WTC11 (cell line): ENCODE measurements around the gene TNRC18. TPM values are rescaled to one million over a fixed set of nuclear protein-coding genes. Genes with fewer than 3 reads are reported as not detected.

Experiments
- ATAC-seq: fragments of 200-7000 bp; cut with Tn5 transposase; 2 replicates; pipeline ENCODE4 v1.10.0; 2021; ENCODE audit warnings: mild to moderate bottlenecking, moderate library complexity
- CTCF ChIA-PET: fragments of 300-600 bp; sonication (Branson Sonifier 250); formaldehyde crosslinking; loops from one replicate; lab custom pipeline; 2021; ENCODE audit warnings: antibody characterized with exemption; lab: Charles Lee
- POLR2A ChIA-PET: fragments of 350-600 bp; sonication (Branson Sonifier 250); formaldehyde crosslinking; loops from one replicate; lab custom pipeline; 2021; ENCODE audit warnings: antibody characterized with exemption; lab: Charles Lee
- DNase-seq: peaks from one replicate; pipeline ENCODE4 v3.0.0; 2021; ENCODE audit warnings: low spot score
- H3K27ac Mint-ChIP-seq: 2 replicates; pipeline ENCODE4 v1.8.0; 2021; ENCODE audit warnings: mixed read lengths
- H3K27me3 Mint-ChIP-seq: 2 replicates; pipeline ENCODE4 v1.8.0; 2021; ENCODE audit warnings: low read depth, mild to moderate bottlenecking, moderate library complexity, mixed read lengths
- H3K36me3 Mint-ChIP-seq: 2 replicates; pipeline ENCODE4 v1.8.0; 2021; ENCODE audit warnings: mixed read lengths
- H3K4me1 Mint-ChIP-seq: 2 replicates; pipeline ENCODE4 v1.8.0; 2022; ENCODE audit warnings: mixed read lengths
- H3K4me3 Mint-ChIP-seq: 2 replicates; pipeline ENCODE4 v1.8.0; 2021; ENCODE audit warnings: mild to moderate bottlenecking, moderate library complexity, mixed read lengths
- H3K9me3 Mint-ChIP-seq: 2 replicates; pipeline ENCODE4 v1.8.0; 2021; ENCODE audit warnings: mixed read lengths
- ATF1 ChIP-seq: sonication (generic); formaldehyde crosslinking; IDR thresholded peaks from 2 replicates; pipeline ENCODE4 v1.8.1; 2023; ENCODE audit warnings: mild to moderate bottlenecking, moderate library complexity, missing genetic modification reagents
- CREM ChIP-seq: sonication (generic); formaldehyde crosslinking; IDR thresholded peaks from 2 replicates; pipeline ENCODE4 v1.8.1; 2022; ENCODE audit warnings: mild to moderate bottlenecking, missing genetic modification reagents, moderate library complexity
- EMX1 ChIP-seq: fragments of 250-450 bp; sonication (Bioruptor Pico); IDR thresholded peaks from 2 replicates; pipeline ENCODE4 v1.8.0; 2021; ENCODE audit warnings: mild to moderate bottlenecking
- FOXJ3 ChIP-seq: sonication (generic); formaldehyde crosslinking; IDR thresholded peaks from 2 replicates; pipeline ENCODE4 v1.9.0; 2021; ENCODE audit warnings: missing genetic modification reagents, mild to moderate bottlenecking, borderline replicate concordance
- GTF2I ChIP-seq: fragments of 250-450 bp; sonication (Bioruptor Pico); conservative IDR thresholded peaks from 2 replicates; pipeline ENCODE4 v1.4.0; 2021; ENCODE audit warnings: mild to moderate bottlenecking
- MXD4 ChIP-seq: fragments of 250-450 bp; sonication (Bioruptor Pico); IDR thresholded peaks from 2 replicates; pipeline ENCODE4 v1.8.0; 2021; ENCODE audit warnings: mild to moderate bottlenecking, moderate library complexity, borderline replicate concordance
- SP1 ChIP-seq: sonication (generic); formaldehyde crosslinking; conservative IDR thresholded peaks from 2 replicates; pipeline ENCODE4 v1.8.1; 2022; ENCODE audit warnings: missing genetic modification reagents
- TEAD4 ChIP-seq: sonication (generic); formaldehyde crosslinking; IDR thresholded peaks from 2 replicates; pipeline ENCODE4 v1.8.0; 2022; ENCODE audit warnings: mild to moderate bottlenecking, missing genetic modification reagents
- ZBTB21 ChIP-seq: sonication (generic); formaldehyde crosslinking; IDR thresholded peaks from 2 replicates; pipeline ENCODE4 v1.8.1; 2023; ENCODE audit warnings: mild to moderate bottlenecking, missing genetic modification reagents, borderline replicate concordance
- ZNF121 ChIP-seq: sonication (generic); formaldehyde crosslinking; IDR thresholded peaks from 2 replicates; pipeline ENCODE4 v1.8.0; 2023; ENCODE audit warnings: missing genetic modification reagents
- ZNF219 ChIP-seq: sonication (generic); formaldehyde crosslinking; IDR thresholded peaks from 2 replicates; pipeline ENCODE4 v1.8.0; 2023; ENCODE audit warnings: missing genetic modification reagents, mild to moderate bottlenecking, borderline replicate concordance
- ZNF317 ChIP-seq: sonication (generic); formaldehyde crosslinking; IDR thresholded peaks from 2 replicates; pipeline ENCODE4 v1.8.1; 2023; ENCODE audit warnings: low read depth, mild to moderate bottlenecking, moderate library complexity, missing genetic modification reagents, borderline replicate concordance
- total RNA-seq: library from RNA; stranded (reverse); gene quantifications from 3 replicates; pipeline ENCODE4 v1.2.3, GENCODE V29; 2021
- TF ChIP-seq, protein P1 (sequence below): fragments of 250-450 bp; sonication (Bioruptor Pico); conservative IDR thresholded peaks from 2 replicates; pipeline ENCODE4 v1.9.0; 2021; ENCODE audit warnings: mild to moderate bottlenecking
- TF ChIP-seq, protein P2 (sequence below): sonication (generic); formaldehyde crosslinking; IDR thresholded peaks from 2 replicates; pipeline ENCODE4 v1.8.1; 2023; ENCODE audit warnings: mild to moderate bottlenecking, missing genetic modification reagents
- TF ChIP-seq, protein P3 (sequence below): sonication (generic); formaldehyde crosslinking; IDR thresholded peaks from 2 replicates; pipeline ENCODE4 v1.8.1; 2022; ENCODE audit warnings: mild to moderate bottlenecking, moderate library complexity, missing genetic modification reagents
- TF ChIP-seq, protein P4 (sequence below): fragments of 250-450 bp; sonication (Bioruptor Pico); IDR thresholded peaks from 2 replicates; pipeline ENCODE4 v1.8.0; 2021; ENCODE audit warnings: mild to moderate bottlenecking
- TF ChIP-seq, protein P5 (sequence below): sonication (generic); formaldehyde crosslinking; IDR thresholded peaks from 2 replicates; pipeline ENCODE4 v1.8.1; 2022; ENCODE audit warnings: mild to moderate bottlenecking, missing genetic modification reagents, moderate library complexity, borderline replicate concordance
- TF ChIP-seq, protein P6 (sequence below): fragments of 250-450 bp; sonication (Bioruptor Pico); IDR thresholded peaks from 2 replicates; pipeline ENCODE4 v1.9.0; 2021; ENCODE audit warnings: moderate library complexity, mild to moderate bottlenecking, inconsistent platforms, borderline replicate concordance
- TF ChIP-seq, protein P7 (sequence below): sonication (generic); formaldehyde crosslinking; conservative IDR thresholded peaks from 2 replicates; pipeline ENCODE4 v1.8.1; 2022; ENCODE audit warnings: mild to moderate bottlenecking, missing genetic modification reagents

Gene TNRC18
- total RNA-seq, 1 experiment from 2014 or later: 55.0 TPM

DNA sequence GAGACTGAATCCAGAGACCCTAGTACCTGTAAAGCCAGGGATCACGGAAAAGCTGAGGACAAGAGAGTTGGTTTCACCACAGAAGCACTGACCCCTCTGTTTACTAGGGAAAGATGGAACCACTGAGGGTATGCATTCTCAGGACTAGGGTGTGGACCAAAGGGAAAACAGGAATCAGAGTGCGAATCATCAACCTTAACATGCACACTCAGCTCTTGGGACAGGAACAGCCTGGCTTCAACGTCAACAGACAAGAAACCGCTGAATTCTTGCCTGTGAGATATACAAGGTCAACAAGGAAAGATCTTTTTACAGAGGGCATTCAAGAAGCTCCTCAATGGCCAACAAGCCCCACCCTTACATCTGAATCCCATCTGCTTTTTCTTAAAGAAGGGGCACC lies 14.9 kb downstream of the TNRC18 start:
- no peak for ATAC-seq
- Mint-ChIP-seq H3K9me3 (peaks cover 7% of the 10 kb centered on the region), H3K27ac (no peak overlapping the region), H3K27me3 (peaks cover 59% of the 10 kb centered on the region), H3K36me3 (peaks cover 6% of the 10 kb centered on the region; the same call in 1 of the 2 replicates), H3K4me3 (no peak overlapping the region), H3K4me1 (peaks cover 39% of the 10 kb centered on the region)
- TF ChIP-seq, protein P1, sequence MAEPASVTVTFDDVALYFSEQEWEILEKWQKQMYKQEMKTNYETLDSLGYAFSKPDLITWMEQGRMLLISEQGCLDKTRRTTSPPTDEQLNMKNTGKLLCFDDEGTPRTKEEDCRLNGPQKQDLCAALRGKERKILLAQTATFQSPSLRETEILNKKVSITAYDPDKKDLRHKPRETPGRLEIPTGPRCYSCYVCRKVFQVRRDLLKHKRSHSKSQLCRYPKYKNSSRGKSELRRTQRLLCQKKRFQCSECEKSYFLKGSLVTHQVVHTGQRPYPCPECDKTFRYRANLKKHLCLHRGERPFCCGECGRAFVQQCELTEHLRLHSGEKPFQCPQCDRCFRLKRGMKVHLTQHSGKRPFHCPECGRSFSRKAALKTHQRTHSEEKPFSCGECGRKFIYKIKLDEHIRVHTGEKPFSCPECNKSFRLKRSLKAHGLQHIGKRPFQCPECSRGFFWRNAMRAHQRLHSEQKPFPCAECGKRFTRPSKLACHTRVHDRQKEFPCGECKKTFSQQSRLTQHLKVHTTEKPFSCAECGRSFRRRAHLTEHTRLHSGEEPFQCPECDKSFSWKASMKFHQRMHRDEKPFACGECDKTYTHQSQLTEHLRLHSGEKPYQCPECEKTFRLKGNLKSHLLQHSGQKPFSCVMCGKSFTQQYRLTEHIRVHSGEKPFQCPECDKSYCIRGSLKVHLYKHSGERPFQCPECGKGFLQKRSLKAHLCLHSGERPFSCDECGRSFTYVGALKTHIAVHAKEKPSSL: no peak
- no peak for TF ChIP-seq ZNF219 (CRISPR knock-in tag)
- TF ChIP-seq GTF2I (CRISPR knock-in tag): no peak
- TF ChIP-seq, protein P2, sequence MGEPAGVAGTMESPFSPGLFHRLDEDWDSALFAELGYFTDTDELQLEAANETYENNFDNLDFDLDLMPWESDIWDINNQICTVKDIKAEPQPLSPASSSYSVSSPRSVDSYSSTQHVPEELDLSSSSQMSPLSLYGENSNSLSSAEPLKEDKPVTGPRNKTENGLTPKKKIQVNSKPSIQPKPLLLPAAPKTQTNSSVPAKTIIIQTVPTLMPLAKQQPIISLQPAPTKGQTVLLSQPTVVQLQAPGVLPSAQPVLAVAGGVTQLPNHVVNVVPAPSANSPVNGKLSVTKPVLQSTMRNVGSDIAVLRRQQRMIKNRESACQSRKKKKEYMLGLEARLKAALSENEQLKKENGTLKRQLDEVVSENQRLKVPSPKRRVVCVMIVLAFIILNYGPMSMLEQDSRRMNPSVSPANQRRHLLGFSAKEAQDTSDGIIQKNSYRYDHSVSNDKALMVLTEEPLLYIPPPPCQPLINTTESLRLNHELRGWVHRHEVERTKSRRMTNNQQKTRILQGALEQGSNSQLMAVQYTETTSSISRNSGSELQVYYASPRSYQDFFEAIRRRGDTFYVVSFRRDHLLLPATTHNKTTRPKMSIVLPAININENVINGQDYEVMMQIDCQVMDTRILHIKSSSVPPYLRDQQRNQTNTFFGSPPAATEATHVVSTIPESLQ (CRISPR knock-in tag): no peak
- TF ChIP-seq, protein P3, sequence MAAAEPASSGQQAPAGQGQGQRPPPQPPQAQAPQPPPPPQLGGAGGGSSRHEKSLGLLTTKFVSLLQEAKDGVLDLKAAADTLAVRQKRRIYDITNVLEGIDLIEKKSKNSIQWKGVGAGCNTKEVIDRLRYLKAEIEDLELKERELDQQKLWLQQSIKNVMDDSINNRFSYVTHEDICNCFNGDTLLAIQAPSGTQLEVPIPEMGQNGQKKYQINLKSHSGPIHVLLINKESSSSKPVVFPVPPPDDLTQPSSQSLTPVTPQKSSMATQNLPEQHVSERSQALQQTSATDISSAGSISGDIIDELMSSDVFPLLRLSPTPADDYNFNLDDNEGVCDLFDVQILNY: no peak
- TF ChIP-seq ZNF121 (CRISPR knock-in tag): no peak
- TF ChIP-seq FOXJ3 (CRISPR knock-in tag): no peak
- TF ChIP-seq, protein P4, sequence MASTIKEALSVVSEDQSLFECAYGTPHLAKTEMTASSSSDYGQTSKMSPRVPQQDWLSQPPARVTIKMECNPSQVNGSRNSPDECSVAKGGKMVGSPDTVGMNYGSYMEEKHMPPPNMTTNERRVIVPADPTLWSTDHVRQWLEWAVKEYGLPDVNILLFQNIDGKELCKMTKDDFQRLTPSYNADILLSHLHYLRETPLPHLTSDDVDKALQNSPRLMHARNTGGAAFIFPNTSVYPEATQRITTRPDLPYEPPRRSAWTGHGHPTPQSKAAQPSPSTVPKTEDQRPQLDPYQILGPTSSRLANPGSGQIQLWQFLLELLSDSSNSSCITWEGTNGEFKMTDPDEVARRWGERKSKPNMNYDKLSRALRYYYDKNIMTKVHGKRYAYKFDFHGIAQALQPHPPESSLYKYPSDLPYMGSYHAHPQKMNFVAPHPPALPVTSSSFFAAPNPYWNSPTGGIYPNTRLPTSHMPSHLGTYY (CRISPR knock-in tag): no peak
- TF ChIP-seq TEAD4 (CRISPR knock-in tag): no peak
- TF ChIP-seq, protein P5, sequence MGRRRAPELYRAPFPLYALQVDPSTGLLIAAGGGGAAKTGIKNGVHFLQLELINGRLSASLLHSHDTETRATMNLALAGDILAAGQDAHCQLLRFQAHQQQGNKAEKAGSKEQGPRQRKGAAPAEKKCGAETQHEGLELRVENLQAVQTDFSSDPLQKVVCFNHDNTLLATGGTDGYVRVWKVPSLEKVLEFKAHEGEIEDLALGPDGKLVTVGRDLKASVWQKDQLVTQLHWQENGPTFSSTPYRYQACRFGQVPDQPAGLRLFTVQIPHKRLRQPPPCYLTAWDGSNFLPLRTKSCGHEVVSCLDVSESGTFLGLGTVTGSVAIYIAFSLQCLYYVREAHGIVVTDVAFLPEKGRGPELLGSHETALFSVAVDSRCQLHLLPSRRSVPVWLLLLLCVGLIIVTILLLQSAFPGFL (CRISPR knock-in tag): no peak
- no peak for TF ChIP-seq EMX1 (CRISPR knock-in tag)
- TF ChIP-seq, protein P6, sequence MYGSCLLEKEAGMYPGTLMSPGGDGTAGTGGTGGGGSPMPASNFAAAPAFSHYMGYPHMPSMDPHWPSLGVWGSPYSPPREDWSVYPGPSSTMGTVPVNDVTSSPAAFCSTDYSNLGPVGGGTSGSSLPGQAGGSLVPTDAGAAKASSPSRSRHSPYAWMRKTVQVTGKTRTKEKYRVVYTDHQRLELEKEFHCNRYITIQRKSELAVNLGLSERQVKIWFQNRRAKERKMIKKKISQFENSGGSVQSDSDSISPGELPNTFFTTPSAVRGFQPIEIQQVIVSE: no peak
- TF ChIP-seq MXD4: no peak
- TF ChIP-seq ZBTB21: no peak
- no peak for TF ChIP-seq CREM (CRISPR knock-in tag)
- no peak for TF ChIP-seq ZNF317 (CRISPR knock-in tag)
- TF ChIP-seq, protein P7, sequence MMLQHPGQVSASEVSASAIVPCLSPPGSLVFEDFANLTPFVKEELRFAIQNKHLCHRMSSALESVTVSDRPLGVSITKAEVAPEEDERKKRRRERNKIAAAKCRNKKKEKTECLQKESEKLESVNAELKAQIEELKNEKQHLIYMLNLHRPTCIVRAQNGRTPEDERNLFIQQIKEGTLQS (CRISPR knock-in tag): no peak
- no peak for TF ChIP-seq SP1 (CRISPR knock-in tag)
- TF ChIP-seq ATF1: no peak
- POLR2A ChIA-PET: interaction anchor here (1.1 to 3.5 kb wide), 2 partner anchors 13 to 16 kb away, joined by 4 to 20 read pairs; partner anchors contain the start of gene TNRC18
- CTCF ChIA-PET: interaction anchor here (0.6 to 1.8 kb wide), 5 partner anchors 13 to 267 kb away, joined by 3 to 6 read pairs (median 3); no protein-coding TSS in a partner anchor
- DNase-seq: no peak
